OCI-LY1 (cell line): ENCODE data around the gene FGG.
"Not testable (repeated sequence)": the region's sequence is repeated elsewhere in the genome, so short reads cannot be mapped to it uniquely, and the experiment has no call there.

Experiments used
- H2AFZ ChIP-seq: fragments of 200-600 bp; sonication (generic), shearing (Covaris generic); 2 replicates; pipeline ENCODE4 v1.6.0; 2014; ENCODE audit warnings: antibody characterized with exemption, mild to moderate bottlenecking, low read length
- H3F3A ChIP-seq: fragments of 200-600 bp; sonication (generic), shearing (Covaris generic); 2 replicates; pipeline ENCODE4 v1.6.0; 2014; ENCODE audit warnings: mild to moderate bottlenecking, antibody characterized with exemption, low read length, moderate library complexity; ENCODE audit not compliant: insufficient read depth
- H3K27ac ChIP-seq: fragments of 200-600 bp; sonication (generic); 2 replicates; pipeline ENCODE4 v1.5.1; 2014; ENCODE audit warnings: low read length, mixed run types, mild to moderate bottlenecking, low read depth; ENCODE audit not compliant: poor library complexity, severe bottlenecking
- H3K27me3 ChIP-seq: fragments of 200-600 bp; sonication (generic); 2 replicates; pipeline ENCODE4 v1.6.0; 2014; ENCODE audit warnings: antibody characterized with exemption, mild to moderate bottlenecking, low read length, moderate library complexity; ENCODE audit not compliant: insufficient read depth
- H3K36me3 ChIP-seq: fragments of 200-600 bp; sonication (generic); 2 replicates; pipeline ENCODE4 v1.6.1; 2014; ENCODE audit warnings: mild to moderate bottlenecking, antibody characterized with exemption, low read length, moderate library complexity, mixed read lengths; ENCODE audit not compliant: insufficient read depth
- H3K4me1 ChIP-seq: fragments of 200-600 bp; sonication (generic); 2 replicates; pipeline ENCODE4 v1.5.1; 2014; ENCODE audit warnings: mild to moderate bottlenecking, low read length, moderate library complexity; ENCODE audit not compliant: insufficient read depth, severe bottlenecking
- H3K4me2 ChIP-seq: fragments of 200-600 bp; sonication (generic), shearing (Covaris generic); 2 replicates; pipeline ENCODE4 v1.6.1; 2014; ENCODE audit warnings: low read length
- H3K4me3 ChIP-seq: fragments of 200-600 bp; sonication (generic); 2 replicates; pipeline ENCODE4 v1.5.1; 2014; ENCODE audit warnings: low read length, low read depth, mild to moderate bottlenecking, mixed read lengths; ENCODE audit not compliant: poor library complexity, severe bottlenecking
- H3K79me2 ChIP-seq: fragments of 200-600 bp; shearing (Covaris generic); 2 replicates; pipeline ENCODE4 v1.6.1; 2016; ENCODE audit warnings: mixed run types, low read length, mixed read lengths; ENCODE audit not compliant: insufficient read depth
- H3K9ac ChIP-seq: fragments of 200-600 bp; sonication (generic), shearing (Covaris generic); 2 replicates; pipeline ENCODE4 v1.6.1; 2014; ENCODE audit warnings: mild to moderate bottlenecking, low read length, mixed read lengths
- H3K9me2 ChIP-seq: fragments of 200-600 bp; sonication (generic), shearing (Covaris generic); 2 replicates; pipeline ENCODE4 v1.6.1; 2014; ENCODE audit warnings: low read depth, mild to moderate bottlenecking, low read length, mixed read lengths
- H3K9me3 ChIP-seq: fragments of 200-600 bp; shearing (Covaris generic); 2 replicates; pipeline ENCODE4 v1.6.1; 2014; ENCODE audit warnings: low read length, mixed read lengths
- H4K20me1 ChIP-seq: fragments of 200-600 bp; sonication (generic), shearing (Covaris generic); 2 replicates; pipeline ENCODE4 v1.6.0; 2016; ENCODE audit warnings: mild to moderate bottlenecking, low read length; ENCODE audit not compliant: insufficient read depth
- CTCF ChIP-seq: fragments of 200-600 bp; sonication (generic), shearing (Covaris generic); IDR thresholded peaks from 2 replicates; pipeline ENCODE4 v1.5.1; 2017; ENCODE audit warnings: mild to moderate bottlenecking, antibody characterized with exemption, low read length, moderate library complexity, mixed read lengths
- EZH2 ChIP-seq: fragments of 200-600 bp; sonication (generic), shearing (Covaris generic); IDR thresholded peaks from 2 replicates; pipeline ENCODE4 v1.8.0; 2017; ENCODE audit warnings: borderline replicate concordance, mixed run types, mild to moderate bottlenecking, antibody characterized with exemption, low read length, moderate library complexity, mixed read lengths

Gene FGG

GRCh38 chr4:154603033-154603943 lies 9.2 kb downstream of the FGG start:
- H3K36me3 ChIP-seq = no peaks in the 10 kb centered on the region
- no peaks in the 10 kb centered on the region for H3K27me3 ChIP-seq
- H4K20me1 ChIP-seq = no peaks in the 10 kb centered on the region
- no peak overlapping the region for H3K4me3 ChIP-seq
- H3K4me2 ChIP-seq = no peak overlapping the region
- H2AFZ ChIP-seq = no peak overlapping the region
- TF ChIP-seq EZH2 (no peak), CTCF (no peak)
- no peak overlapping the region for H3K9ac ChIP-seq
- no peaks in the 10 kb centered on the region for H3K79me2 ChIP-seq
- H3K27ac ChIP-seq = no peak overlapping the region
- H3K4me1 ChIP-seq = no peaks in the 10 kb centered on the region
- no peaks in the 10 kb centered on the region for H3K9me3 ChIP-seq
- H3F3A ChIP-seq = no peaks in the 10 kb centered on the region
- no peaks in the 10 kb centered on the region for H3K9me2 ChIP-seq

GRCh38 chr4:154602404-154603020 lies 9.9 kb downstream of the FGG start:
- Histone ChIP-seq H4K20me1 (no peaks in the 10 kb centered on the region), H3K27me3 (no peaks in the 10 kb centered on the region), H3K4me1 (no peaks in the 10 kb centered on the region), H3K9me2 (no peaks in the 10 kb centered on the region), H3K9ac (no peak overlapping the region), H2AFZ (no peak overlapping the region), H3K27ac (no peak overlapping the region), H3K9me3 (no peaks in the 10 kb centered on the region), H3K4me3 (no peak overlapping the region), H3F3A (no peaks in the 10 kb centered on the region), H3K4me2 (no peak overlapping the region), H3K79me2 (no peaks in the 10 kb centered on the region), H3K36me3 (no peaks in the 10 kb centered on the region)
- no peak for TF ChIP-seq EZH2
- TF ChIP-seq CTCF = no peak

GRCh38 chr4:154597798-154598774 lies 14.4 kb downstream of the FGG start:
- Histone ChIP-seq H3K9ac (no peak overlapping the region), H4K20me1 (no peaks in the 10 kb centered on the region), H3K4me1 (no peaks in the 10 kb centered on the region), H3K9me3 (no peaks in the 10 kb centered on the region), H3F3A (no peaks in the 10 kb centered on the region), H3K27ac (no peak overlapping the region), H3K4me3 (no peak overlapping the region), H3K79me2 (no peaks in the 10 kb centered on the region), H2AFZ (no peak overlapping the region), H3K27me3 (no peaks in the 10 kb centered on the region), H3K36me3 (no peaks in the 10 kb centered on the region), H3K9me2 (no peaks in the 10 kb centered on the region), H3K4me2 (no peak overlapping the region)
- TF ChIP-seq EZH2 = no peak
- no peak for TF ChIP-seq CTCF

- H3K27me3 ChIP-seq, H3K9ac ChIP-seq: not testable (repeated sequence)
Observed at GRCh38 chr4:154597281-154597680, 15.2 kb downstream of the FGG start.

More at GRCh38 chr4:154597281-154597680, 15.2 kb downstream of the FGG start:
- H3K9me2 ChIP-seq, H3K4me1 ChIP-seq, H3K27ac ChIP-seq, H3K4me2 ChIP-seq, H4K20me1 ChIP-seq, H2AFZ ChIP-seq, H3K36me3 ChIP-seq, H3K4me3 ChIP-seq, H3K79me2 ChIP-seq, H3F3A ChIP-seq, H3K9me3 ChIP-seq: not testable (repeated sequence)
